ENCODE measurements around the gene GBP7. TPM values are rescaled to one million over a fixed set of nuclear protein-coding genes. Genes with fewer than 3 reads are reported as not detected.
A peak's percentile ranks its signal among the peaks of the same experiment; 100 is the strongest.

Gene GBP7
- polyA plus RNA-seq, 4 donors = 0.09 TPM; not detected in 3

DNA sequence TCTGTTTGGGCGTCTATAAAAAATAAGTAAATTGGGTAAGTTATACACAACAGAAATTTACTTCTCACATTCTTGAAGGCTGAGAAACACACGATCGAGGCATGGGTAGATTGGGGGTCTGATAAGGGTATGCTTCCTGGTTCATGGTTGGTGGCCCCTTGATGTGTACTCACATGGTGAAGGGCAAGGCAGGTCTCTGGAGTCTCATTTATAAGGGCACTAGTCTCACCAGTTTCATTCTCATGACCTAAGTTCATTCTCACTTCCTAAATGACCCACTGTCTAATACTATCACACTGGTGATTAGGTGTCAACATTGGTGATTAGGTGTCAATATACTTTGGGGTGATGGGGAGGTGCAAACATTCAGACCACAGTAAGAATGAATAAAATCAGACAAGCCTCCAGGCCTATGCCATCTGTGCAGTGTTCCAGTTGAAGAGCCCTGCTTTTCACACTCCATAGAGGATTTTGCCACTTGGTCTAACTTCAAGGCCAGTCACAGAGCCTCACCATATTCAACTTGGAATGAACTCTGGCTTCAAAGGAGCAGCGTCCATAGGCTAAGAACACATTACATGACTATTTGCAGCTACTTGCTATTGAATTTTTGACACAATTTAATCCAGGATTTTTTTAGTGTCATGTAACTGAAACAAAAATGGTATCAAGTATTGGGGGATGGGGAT lies 25.4 kb upstream of the GBP7 start:
- Histone ChIP-seq H3K36me3 (ENCODE audit: control insufficient read depth in 3 of 3, insufficient read depth in 2 of 3, low read depth in 1 of 3, low read length in 3 of 3) (peaks cover 0 to under 1% (median 0%) of the 10 kb centered on the region in 3 donors), H3K9me3 (ENCODE audit: control insufficient read depth in 2 of 2, insufficient read depth in 1 of 2, low read depth in 1 of 2, low read length in 1 of 2) (peaks cover 0 to 11% of the 10 kb centered on the region in 2 donors), H3K4me1 (ENCODE audit: control insufficient read depth in 3 of 3, insufficient read depth in 2 of 3, low read depth in 1 of 3, low read length in 2 of 3) (peaks cover 0 to 12% (median 10%) of the 10 kb centered on the region in 3 donors), H3K27ac (ENCODE audit: low read depth in 1 of 3, low read length in 2 of 3) (no peak overlapping the region), H3K27me3 (ENCODE audit: control insufficient read depth in 3 of 3, insufficient read depth in 3 of 3, low read length in 3 of 3) (no peaks in the 10 kb centered on the region), H3K4me3 (ENCODE audit: low read depth in 1 of 3, low read length in 3 of 3) (no peak overlapping the region)
- no peak for FAIRE-seq
- WGBS, 3 donors = 79 to 89% (median 79%) methylated on average over 4 of the region's 4 CpGs
- DNase-seq = peak; percentile 3 to 14

DNA sequence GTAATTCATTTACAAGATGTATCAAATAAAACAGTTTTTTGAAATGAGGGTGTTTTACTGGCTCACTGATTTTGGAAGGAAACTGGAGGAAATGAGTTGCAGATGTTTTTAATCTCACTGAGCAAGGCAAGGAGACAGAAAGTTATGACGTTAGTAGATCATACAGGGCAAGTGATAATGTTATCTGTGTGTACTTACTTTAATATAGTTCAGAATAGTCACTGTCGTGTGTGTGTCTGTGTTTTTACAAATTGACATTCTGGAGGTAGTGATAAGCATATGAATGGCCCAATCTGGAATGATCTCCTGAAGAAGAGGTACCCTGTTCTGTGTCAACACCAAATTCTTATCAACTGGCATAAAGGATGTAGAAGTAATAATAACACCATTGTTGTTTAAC lies 24.9 kb upstream of the GBP7 start:
- H3K27ac ChIP-seq (ENCODE audit: low read depth in 1 of 3, low read length in 2 of 3) = peak overlapping the region in 1 of 3 donors; percentile 32
- 1 to 3% (median 2%) methylated on average over 2 of the region's 2 CpGs for WGBS, 3 donors
- no peaks in the 10 kb centered on the region for H3K36me3 ChIP-seq (ENCODE audit: control insufficient read depth in 3 of 3, insufficient read depth in 2 of 3, low read depth in 1 of 3, low read length in 3 of 3)
- DNase-seq (peak; percentile 8 to 10), FAIRE-seq (no peak)
- no peak overlapping the region for H3K4me3 ChIP-seq (ENCODE audit: low read depth in 1 of 3, low read length in 3 of 3)
- no peaks in the 10 kb centered on the region for H3K27me3 ChIP-seq (ENCODE audit: control insufficient read depth in 3 of 3, insufficient read depth in 3 of 3, low read length in 3 of 3)
- peaks cover 0 to 12% (median 10%) of the 10 kb centered on the region in 3 donors for H3K4me1 ChIP-seq (ENCODE audit: control insufficient read depth in 3 of 3, insufficient read depth in 2 of 3, low read depth in 1 of 3, low read length in 2 of 3)
- peaks cover 0 to 9% of the 10 kb centered on the region in 2 donors for H3K9me3 ChIP-seq (ENCODE audit: control insufficient read depth in 2 of 2, insufficient read depth in 1 of 2, low read depth in 1 of 2, low read length in 1 of 2)

DNA sequence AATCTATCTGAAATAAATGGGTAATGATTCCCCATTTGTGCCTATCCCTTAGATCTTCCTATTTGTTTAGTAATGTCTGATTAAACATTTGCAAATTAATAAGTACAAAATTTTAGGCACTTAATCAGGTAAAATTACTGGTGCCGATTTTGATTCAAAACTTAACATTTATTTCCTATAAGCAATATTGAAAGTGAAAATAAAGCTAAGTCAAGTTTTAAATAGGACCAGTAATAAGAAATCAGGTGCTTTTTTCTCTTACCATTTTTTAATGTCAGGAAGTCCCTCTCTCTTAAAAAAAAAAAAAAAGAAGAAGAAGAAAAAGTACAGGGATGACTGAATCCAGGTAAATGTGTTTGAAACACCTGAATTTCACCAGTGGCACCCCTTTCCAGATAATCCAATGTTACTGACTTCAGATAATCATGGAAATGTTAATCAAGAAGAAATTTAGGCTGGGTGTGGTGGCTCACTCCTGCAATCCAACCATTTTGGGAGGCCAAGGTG lies 23.8 kb upstream of the GBP7 start:
- WGBS, 3 donors = 0 to 13% (median 10%) methylated on average over 1 of the region's 1 CpG
- Histone ChIP-seq H3K27ac (ENCODE audit: low read depth in 1 of 3, low read length in 2 of 3) (peak overlapping the region; percentile 56 to 81 (median 80)), H3K9me3 (ENCODE audit: control insufficient read depth in 2 of 2, insufficient read depth in 1 of 2, low read depth in 1 of 2, low read length in 1 of 2) (no peaks in the 10 kb centered on the region), H3K27me3 (ENCODE audit: control insufficient read depth in 3 of 3, insufficient read depth in 3 of 3, low read length in 3 of 3) (no peaks in the 10 kb centered on the region), H3K4me3 (ENCODE audit: low read depth in 1 of 3, low read length in 3 of 3) (peak overlapping the region in 1 of 3 donors; percentile 57), H3K4me1 (ENCODE audit: control insufficient read depth in 3 of 3, insufficient read depth in 2 of 3, low read depth in 1 of 3, low read length in 2 of 3) (peaks cover 0 to 12% (median 10%) of the 10 kb centered on the region in 3 donors), H3K36me3 (ENCODE audit: control insufficient read depth in 3 of 3, insufficient read depth in 2 of 3, low read depth in 1 of 3, low read length in 3 of 3) (no peaks in the 10 kb centered on the region)
- DNase-seq (peak in 1 of 2 donors; percentile 32), FAIRE-seq (peak; percentile 10)

DNA sequence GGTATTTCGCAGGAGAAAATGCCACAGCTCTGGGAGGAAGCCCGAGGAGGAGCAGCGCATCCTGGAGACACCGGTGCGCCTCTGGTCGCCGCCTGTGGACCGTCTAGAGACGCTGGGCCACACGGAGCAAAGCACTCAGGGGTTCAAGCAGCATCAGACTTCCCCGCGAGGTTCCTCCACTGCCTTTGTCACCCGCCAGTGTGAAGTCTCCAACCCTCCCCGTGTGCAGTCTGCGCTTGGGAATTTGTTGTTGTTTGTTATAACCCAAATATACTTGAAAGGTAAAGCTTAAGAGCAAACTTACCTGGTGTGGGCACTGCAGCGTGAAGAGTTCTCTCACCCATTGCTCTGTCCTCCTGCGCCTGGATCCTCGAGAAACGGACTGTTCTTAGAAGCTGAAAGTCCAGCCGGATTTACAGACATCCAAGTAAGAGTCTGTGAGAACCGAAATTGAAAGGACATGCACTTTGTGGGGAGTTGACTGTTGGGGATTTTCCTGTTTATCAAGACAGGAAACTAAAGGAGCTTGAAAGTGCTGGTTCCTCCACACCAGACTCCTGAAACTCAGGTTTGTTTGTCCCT lies 22.8 kb upstream of the GBP7 start, which contains the start of gene GBP4:
GBP4 (minus strand) TSS at position 452 of the 582 bp plus-strand sequence; CDS start at position 344, 108 bp downstream.
- peak within 1 kb of the TSS; percentile 56 to 83 (median 81) for H3K27ac ChIP-seq (ENCODE audit: low read depth in 1 of 3, low read length in 2 of 3)
- H3K27me3 ChIP-seq (ENCODE audit: control insufficient read depth in 3 of 3, insufficient read depth in 3 of 3, low read length in 3 of 3) = no peaks in the 10 kb centered on the region
- peak; percentile 75 to 89 for DNase-seq
- no peaks in the 10 kb centered on the region for H3K9me3 ChIP-seq (ENCODE audit: control insufficient read depth in 2 of 2, insufficient read depth in 1 of 2, low read depth in 1 of 2, low read length in 1 of 2)
- no peak for FAIRE-seq
- H3K36me3 ChIP-seq (ENCODE audit: control insufficient read depth in 3 of 3, insufficient read depth in 2 of 3, low read depth in 1 of 3, low read length in 3 of 3) = peaks cover 0 to 1% (median 0%) of the 10 kb centered on the region in 3 donors
- H3K4me1 ChIP-seq (ENCODE audit: control insufficient read depth in 3 of 3, insufficient read depth in 2 of 3, low read depth in 1 of 3, low read length in 2 of 3) = peaks cover 0 to 12% (median 10%) of the 10 kb centered on the region in 3 donors
- 0 to 5% (median 1%) methylated on average over 21 of the region's 21 CpGs for WGBS, 3 donors
- H3K4me3 ChIP-seq (ENCODE audit: low read depth in 1 of 3, low read length in 3 of 3) = peak within 1 kb of the TSS; percentile 57 to 68 (median 64)

DNA sequence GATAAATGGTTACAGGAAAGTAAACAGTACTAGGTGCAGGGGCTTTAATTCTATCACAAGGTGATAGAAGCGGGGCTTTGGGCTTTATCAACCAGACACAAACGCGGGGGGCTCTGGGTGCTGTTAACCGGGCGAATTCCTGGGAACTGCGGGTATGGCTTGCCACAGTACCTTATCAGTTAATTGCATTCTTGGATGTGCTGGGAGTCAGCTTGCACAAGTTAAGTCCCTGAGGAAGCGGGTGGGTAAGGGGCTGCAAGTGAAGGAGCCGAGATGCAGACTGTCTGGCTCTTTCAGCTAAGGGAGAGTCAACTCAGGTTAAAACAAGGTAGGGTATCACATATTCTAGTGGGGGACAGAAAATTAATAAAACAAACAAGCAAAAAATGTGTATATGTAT lies 22.3 kb upstream of the GBP7 start:
- H3K27me3 ChIP-seq (ENCODE audit: control insufficient read depth in 3 of 3, insufficient read depth in 3 of 3, low read length in 3 of 3) = no peaks in the 10 kb centered on the region
- peaks cover 0 to 2% (median 0%) of the 10 kb centered on the region in 3 donors for H3K36me3 ChIP-seq (ENCODE audit: control insufficient read depth in 3 of 3, insufficient read depth in 2 of 3, low read depth in 1 of 3, low read length in 3 of 3)
- no peak for FAIRE-seq
- DNase-seq = peak in 1 of 2 donors; percentile 4
- H3K4me1 ChIP-seq (ENCODE audit: control insufficient read depth in 3 of 3, insufficient read depth in 2 of 3, low read depth in 1 of 3, low read length in 2 of 3) = peaks cover 0 to 12% (median 10%) of the 10 kb centered on the region in 3 donors
- H3K9me3 ChIP-seq (ENCODE audit: control insufficient read depth in 2 of 2, insufficient read depth in 1 of 2, low read depth in 1 of 2, low read length in 1 of 2) = no peaks in the 10 kb centered on the region
- H3K4me3 ChIP-seq (ENCODE audit: low read depth in 1 of 3, low read length in 3 of 3) = peak overlapping the region; percentile 57 to 68 (median 64)
- WGBS, 3 donors = 1 to 3% (median 1%) methylated on average over 8 of the region's 8 CpGs
- H3K27ac ChIP-seq (ENCODE audit: low read depth in 1 of 3, low read length in 2 of 3) = peak overlapping the region; percentile 56 to 83 (median 81)

DNA sequence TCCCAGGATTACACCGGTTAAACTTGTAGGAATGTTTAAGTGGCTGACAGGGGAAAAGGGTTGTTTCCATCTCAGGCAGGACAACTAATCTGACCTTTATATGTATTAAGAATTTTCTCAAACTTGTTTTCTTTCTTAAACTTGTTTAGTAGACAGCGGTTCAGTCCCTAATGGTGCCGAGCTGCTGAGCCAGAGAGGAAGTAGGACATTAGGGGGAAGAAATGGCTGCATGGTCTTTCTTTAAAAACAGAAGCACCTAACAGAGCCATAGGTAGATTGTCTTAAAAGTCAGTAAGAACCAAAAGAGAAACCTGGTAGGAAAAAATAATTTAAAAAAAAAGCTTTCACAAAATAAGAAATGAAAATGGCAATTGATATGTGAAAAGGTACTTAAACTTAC lies 19.7 kb upstream of the GBP7 start:
- FAIRE-seq (no peak), DNase-seq (no peak)
- Histone ChIP-seq H3K9me3 (ENCODE audit: control insufficient read depth in 2 of 2, insufficient read depth in 1 of 2, low read depth in 1 of 2, low read length in 1 of 2) (no peaks in the 10 kb centered on the region), H3K4me1 (ENCODE audit: control insufficient read depth in 3 of 3, insufficient read depth in 2 of 3, low read depth in 1 of 3, low read length in 2 of 3) (peaks cover 0 to 10% (median 9%) of the 10 kb centered on the region in 3 donors), H3K27me3 (ENCODE audit: control insufficient read depth in 3 of 3, insufficient read depth in 3 of 3, low read length in 3 of 3) (no peaks in the 10 kb centered on the region), H3K4me3 (ENCODE audit: low read depth in 1 of 3, low read length in 3 of 3) (no peak overlapping the region), H3K27ac (ENCODE audit: low read depth in 1 of 3, low read length in 2 of 3) (peak overlapping the region in 1 of 3 donors; percentile 15), H3K36me3 (ENCODE audit: control insufficient read depth in 3 of 3, insufficient read depth in 2 of 3, low read depth in 1 of 3, low read length in 3 of 3) (peaks cover 0 to 7% (median 7%) of the 10 kb centered on the region in 3 donors)
- WGBS, 3 donors = 67 to 95% (median 78%) methylated on average over 3 of the region's 3 CpGs

DNA sequence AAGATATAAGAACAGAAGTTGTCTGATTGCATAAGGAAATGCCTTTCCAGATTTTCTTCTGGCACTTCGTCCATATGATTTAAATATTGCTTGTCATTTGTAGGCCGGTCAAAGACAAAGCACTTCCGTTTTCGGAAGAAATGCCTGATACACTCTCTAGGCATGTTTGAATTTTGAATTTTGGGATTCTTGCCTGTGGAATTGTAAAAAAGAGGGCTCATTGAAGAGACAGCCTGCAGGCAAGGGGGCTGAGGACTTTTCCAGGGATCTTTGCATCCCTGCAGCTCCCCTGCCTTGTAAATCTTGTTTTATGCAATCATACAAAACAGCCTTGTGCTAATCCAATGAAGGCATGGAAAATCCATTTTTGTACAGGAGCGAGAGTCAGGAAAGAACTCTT lies 15.5 kb upstream of the GBP7 start:
- Histone ChIP-seq H3K27me3 (ENCODE audit: control insufficient read depth in 3 of 3, insufficient read depth in 3 of 3, low read length in 3 of 3) (no peaks in the 10 kb centered on the region), H3K27ac (ENCODE audit: low read depth in 1 of 3, low read length in 2 of 3) (no peak overlapping the region), H3K36me3 (ENCODE audit: control insufficient read depth in 3 of 3, insufficient read depth in 2 of 3, low read depth in 1 of 3, low read length in 3 of 3) (peaks cover 2 to 19% (median 7%) of the 10 kb centered on the region in 3 donors), H3K4me1 (ENCODE audit: control insufficient read depth in 3 of 3, insufficient read depth in 2 of 3, low read depth in 1 of 3, low read length in 2 of 3) (no peaks in the 10 kb centered on the region), H3K4me3 (ENCODE audit: low read depth in 1 of 3, low read length in 3 of 3) (no peak overlapping the region), H3K9me3 (ENCODE audit: control insufficient read depth in 2 of 2, insufficient read depth in 1 of 2, low read depth in 1 of 2, low read length in 1 of 2) (no peaks in the 10 kb centered on the region)
- no peak for DNase-seq
- 91 to 97% (median 96%) methylated on average over 5 of the region's 5 CpGs for WGBS, 3 donors
- FAIRE-seq = no peak

DNA sequence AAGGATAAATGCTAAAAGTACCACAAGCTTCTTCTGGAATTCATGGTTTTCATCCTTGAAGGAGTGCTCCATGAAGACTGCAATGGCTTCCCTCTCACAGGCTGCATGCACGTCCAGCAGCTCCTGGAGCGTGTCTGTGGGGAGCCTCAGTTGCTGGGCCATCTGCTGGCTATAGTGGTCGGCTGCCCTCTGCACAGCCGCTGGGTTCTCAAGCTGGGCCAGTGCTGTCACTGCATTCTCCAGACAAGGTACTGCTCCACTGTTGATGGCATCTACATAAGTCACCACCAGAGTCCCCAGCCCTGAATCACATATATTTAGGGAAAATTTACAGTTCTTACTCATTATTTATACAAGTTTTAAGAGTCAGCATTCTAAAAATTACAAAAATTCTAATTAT lies 14.2 kb upstream of the GBP7 start:
- Histone ChIP-seq H3K27ac (ENCODE audit: low read depth in 1 of 3, low read length in 2 of 3) (no peak overlapping the region), H3K4me3 (ENCODE audit: low read depth in 1 of 3, low read length in 3 of 3) (no peak overlapping the region), H3K9me3 (ENCODE audit: control insufficient read depth in 2 of 2, insufficient read depth in 1 of 2, low read depth in 1 of 2, low read length in 1 of 2) (no peaks in the 10 kb centered on the region), H3K4me1 (ENCODE audit: control insufficient read depth in 3 of 3, insufficient read depth in 2 of 3, low read depth in 1 of 3, low read length in 2 of 3) (no peaks in the 10 kb centered on the region), H3K36me3 (ENCODE audit: control insufficient read depth in 3 of 3, insufficient read depth in 2 of 3, low read depth in 1 of 3, low read length in 3 of 3) (peaks cover 5 to 25% (median 10%) of the 10 kb centered on the region in 3 donors), H3K27me3 (ENCODE audit: control insufficient read depth in 3 of 3, insufficient read depth in 3 of 3, low read length in 3 of 3) (no peaks in the 10 kb centered on the region)
- FAIRE-seq (no peak), DNase-seq (no peak)
- WGBS, 3 donors = 90 to 93% (median 91%) methylated on average over 4 of the region's 4 CpGs

Measured in small intestine (tissue), 7 donors.